ENCODE results near the gene SMCHD1.

GRCh38 chr18:2716394-2717326 lies 61.1 kb downstream of the SMCHD1 start:
- TF ChIP-seq CTCF (IDR thresholded peaks at IDR 0.05) (no peak), POLR2A (IDR thresholded peaks at IDR 0.05) (no peak)
